ENCODE data around the gene SPATS2.

Gene SPATS2

DNA sequence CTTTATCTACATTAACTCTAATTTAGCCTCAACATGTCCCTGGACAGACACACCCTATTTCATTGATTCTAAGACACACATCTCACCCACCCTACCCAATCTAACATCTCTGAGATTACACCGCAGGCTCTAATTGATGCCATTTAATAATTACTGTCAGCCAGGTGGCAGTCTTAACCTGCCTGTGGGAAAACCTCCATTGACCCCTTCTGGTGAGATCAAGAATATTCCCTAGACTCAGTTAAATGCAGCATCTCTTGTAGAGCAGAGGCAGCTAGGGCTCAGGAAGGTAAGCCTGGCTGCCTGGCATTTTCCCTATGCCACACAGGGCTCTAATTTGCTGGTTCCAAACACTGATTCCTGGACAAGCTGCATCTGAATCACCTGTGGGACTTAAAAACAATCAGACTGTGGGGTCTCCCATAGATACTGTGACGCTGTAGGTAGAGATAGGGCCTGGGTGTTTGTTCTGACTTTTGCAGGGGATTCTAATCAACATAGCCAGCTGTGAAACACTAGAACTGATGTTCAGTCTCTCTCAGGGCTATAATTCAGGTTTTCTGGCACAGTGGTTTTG lies 186.3 kb downstream of the SPATS2 start:
- DNase-seq (ENCODE audit: low spot score): peak; percentile 72

DNA sequence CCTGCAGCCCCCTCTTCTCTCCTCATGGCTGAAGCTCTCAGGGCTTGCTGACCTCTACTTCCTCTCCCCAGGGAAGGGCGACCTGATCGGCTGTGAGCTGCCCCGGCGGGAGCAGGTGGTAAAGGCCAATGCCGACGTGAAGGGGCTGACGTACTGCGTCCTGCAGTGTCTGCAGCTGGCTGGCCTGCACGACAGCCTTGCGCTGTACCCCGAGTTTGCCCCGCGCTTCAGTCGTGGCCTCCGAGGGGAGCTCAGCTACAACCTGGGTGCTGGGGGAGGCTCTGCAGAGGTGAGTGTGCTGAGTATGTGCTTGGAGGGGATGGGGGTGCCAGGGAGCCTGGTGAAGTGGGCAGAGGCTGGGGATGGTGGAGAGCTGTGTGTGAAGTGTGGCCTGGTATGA lies 187.0 kb downstream of the SPATS2 start:
- DNase-seq (ENCODE audit: low spot score): no peak

DNA sequence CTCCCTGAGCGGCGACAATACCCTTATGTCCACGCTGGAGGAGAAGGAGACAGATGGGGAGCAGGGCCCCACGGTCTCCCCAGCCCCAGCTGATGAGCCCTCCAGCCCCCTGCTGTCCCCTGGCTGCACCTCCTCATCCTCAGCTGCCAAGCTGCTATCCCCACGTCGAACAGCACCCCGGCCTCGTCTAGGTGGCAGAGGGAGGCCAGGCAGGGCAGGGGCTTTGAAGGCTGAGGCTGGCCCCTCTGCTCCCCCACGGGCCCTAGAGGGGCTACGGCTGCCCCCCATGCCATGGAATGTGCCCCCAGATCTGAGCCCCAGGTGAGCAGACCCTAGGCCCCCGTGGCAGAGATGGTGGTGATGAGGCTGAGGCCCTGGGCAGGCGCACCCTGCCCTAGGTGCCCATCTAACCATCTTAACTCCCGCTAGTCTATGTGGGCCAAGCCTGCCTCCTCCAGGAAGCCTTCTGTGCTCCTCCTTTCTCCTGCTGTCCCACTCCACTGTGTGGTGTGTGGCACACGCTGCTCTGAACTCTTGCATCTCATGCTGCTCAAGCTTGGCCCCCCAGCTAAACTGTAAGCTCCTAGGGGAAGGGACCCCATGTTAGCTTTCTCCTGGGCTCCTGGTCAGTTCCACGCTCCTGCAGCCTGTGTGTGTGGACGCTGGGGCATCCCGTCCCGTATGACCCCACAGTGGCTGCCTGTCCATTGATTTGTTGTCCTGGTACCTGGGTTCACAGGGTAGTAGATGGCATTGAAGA lies 188.5 kb downstream of the SPATS2 start:
- no peak for DNase-seq (ENCODE audit: low spot score)

DNA sequence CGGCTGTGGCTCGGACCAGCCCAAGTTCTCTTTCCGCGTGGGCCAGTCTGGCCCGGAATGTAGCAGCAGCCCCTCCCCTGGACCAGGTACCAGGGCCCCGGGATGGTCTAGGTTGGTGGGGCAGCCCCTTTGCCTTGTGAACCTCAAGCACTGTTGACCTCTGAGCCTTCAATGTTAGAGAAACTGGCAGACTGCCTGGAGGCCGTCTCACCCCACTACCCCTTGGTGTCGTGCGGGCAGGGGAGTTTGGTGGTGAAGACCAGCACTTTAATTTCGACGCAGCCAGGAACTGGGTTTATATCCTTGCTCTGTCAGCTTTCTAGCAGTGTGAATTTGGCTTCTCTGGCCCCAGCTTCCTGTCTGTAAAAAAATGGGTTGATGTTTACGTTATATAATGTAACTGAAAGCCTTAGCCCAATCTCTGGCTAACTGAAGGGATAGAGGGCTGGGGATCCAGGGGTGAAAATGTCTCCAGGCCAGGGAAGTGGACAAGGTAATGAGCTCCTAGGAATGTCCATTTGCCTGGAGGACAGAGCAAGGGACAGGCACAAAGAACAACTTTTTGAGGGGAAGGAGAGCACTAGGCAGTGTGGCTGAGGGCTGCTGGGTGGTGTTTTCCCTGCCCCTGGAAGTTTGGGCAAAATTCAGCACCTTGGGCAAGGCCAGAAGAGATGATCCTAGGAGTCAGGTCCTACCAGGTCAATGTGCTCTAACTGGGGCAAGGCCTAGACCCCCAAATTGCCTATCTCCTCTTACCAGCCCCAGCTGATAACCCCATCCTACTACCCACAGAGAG lies 189.3 kb downstream of the SPATS2 start:
- no peak for DNase-seq (ENCODE audit: low spot score)

DNA sequence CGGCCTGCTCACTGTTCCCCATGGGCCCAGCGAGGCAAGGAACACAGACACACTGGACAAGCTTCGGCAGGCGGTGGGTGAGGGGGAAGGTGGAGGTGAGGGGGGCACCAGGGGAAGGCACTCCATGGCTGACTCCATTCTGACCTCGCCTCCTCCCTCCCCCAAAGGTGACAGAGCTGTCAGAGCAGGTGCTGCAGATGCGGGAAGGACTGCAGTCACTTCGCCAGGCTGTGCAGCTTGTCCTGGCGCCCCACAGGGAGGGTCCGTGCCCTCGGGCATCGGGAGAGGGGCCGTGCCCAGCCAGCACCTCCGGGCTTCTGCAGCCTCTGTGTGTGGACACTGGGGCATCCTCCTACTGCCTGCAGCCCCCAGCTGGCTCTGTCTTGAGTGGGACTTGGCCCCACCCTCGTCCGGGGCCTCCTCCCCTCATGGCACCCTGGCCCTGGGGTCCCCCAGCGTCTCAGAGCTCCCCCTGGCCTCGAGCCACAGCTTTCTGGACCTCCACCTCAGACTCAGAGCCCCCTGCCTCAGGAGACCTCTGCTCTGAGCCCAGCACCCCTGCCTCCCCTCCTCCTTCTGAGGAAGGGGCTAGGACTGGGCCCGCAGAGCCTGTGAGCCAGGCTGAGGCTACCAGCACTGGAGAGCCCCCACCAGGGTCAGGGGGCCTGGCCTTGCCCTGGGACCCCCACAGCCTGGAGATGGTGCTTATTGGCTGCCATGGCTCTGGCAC lies 190.1 kb downstream of the SPATS2 start:
- no peak for DNase-seq (ENCODE audit: low spot score)

DNA sequence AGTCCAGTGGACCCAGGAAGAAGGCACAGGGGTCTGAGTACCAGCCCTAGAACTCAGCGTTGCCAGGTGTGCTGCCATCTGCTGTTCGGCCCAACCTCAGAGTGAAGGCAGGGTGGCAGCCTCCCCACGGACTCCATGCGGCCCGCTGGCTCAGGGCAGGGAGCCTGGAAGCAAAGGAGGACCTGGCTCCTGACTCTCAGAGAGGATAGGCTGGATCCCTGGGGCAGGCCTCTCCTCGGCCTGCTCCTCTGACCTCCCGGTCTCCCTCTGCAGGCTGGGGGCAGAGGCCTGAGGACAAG lies 190.6 kb downstream of the SPATS2 start:
- no peak for DNase-seq (ENCODE audit: low spot score)

DNA sequence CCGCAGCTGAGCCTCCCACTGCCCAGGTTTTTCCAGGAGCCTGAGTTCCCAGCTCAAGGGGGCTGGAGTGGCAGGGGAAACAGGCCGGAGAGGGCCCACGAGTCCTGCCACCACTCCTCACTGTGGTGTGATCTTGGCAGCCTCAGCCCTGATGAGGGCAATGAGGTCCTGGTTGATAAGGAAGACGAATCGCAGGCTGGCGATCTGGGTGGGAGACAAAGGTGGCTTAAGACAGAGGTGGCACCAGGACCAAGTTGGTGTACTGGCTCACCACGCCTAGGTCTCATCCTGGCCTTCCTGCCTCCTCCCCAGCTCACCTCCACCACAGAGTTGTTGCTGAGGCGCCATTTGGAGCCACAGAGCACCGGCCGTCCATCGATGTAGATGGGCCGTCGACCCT lies 191.3 kb downstream of the SPATS2 start:
- DNase-seq (ENCODE audit: low spot score): no peak

DNA sequence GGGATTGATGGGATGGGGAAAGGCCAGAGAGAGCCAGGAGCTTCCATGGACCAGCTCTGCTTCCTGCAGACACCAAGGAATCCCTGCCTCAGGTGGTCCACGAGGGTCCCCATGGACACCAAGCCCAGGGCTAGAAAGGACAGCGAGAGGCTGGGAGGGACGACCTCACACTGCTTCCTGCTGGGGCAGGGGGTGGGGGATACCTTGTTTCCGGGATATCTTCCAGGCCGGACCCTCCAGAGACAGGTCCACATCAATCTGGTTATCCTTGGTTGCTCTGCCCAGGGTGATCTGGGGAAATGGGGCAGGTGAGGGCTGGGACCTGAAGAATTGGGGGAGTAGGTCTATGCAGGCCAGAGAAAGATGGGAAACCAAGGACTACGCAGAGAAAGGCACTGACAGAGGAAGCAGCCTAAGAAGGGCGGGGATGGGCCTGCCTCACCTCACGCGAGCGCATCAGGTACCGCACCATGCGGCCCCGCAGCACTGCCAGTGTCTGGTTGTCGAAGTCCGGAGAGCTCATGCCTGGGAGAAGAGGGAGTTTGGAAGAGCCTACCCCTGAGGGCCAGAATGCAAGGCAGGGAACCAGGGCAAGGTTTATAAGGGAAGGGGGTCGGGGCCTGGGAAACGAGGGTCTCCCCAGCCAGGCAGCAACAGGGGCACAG lies 191.9 kb downstream of the SPATS2 start:
- DNase-seq (ENCODE audit: low spot score): no peak

DNA sequence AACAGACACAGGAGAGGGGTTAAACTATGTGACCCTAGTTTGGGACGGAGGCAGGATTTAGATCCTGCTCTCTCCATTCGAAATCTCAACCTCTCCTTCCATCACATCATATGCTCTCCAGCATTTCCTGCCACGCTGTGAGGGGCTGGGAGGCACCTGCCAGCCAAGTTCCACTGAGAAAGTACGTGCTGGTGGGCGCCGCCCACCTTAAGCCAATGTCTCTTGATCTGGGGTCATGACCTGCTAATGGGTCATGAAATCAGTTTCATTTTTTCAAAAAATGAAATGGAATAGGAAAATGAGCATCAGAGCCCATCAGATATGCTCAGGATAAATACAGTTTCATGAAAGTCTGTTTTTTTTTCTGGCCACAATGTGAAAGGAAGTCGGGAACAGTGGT lies 193.4 kb downstream of the SPATS2 start:
- no peak for DNase-seq (ENCODE audit: low spot score)

DNA sequence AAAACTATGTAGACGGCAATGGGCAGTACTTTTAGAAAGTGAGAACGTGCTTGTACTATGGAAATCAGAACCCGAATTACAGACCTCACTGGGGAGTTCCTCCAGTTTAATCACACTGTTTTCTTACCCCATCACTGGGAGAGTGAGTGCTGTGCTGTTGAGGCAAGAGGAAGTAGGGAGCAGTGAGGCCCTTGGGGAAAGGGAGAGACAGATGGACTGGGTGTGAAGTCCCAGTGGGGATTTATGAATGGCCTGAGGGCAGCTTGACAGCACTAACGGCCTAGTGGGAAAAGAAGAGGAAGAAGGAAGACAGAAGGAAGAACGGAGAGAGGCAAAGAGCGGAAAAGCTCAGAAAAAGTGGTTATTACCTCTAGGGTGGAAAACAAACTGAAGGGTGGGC lies 195.0 kb downstream of the SPATS2 start:
- DNase-seq (ENCODE audit: low spot score): no peak

DNA sequence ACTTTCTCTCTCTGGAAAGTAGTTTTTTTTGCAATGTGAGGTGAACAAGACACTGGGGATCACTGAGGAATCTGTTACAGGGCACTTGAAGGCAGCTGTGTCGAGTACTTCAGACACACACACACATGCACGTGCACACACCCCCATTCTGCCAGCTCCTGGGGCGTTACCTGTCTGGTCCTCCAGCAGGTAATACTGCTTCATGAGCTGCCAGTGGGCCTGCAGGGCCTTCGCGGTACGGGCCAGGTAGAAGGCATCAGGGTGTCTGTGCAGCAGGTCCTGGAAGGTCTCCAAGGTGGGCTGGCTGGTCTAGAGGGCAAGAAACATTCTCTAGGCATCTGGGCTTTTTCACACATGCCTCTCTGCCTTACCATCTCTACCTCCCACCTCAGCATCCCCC lies 195.6 kb downstream of the SPATS2 start:
- no peak for DNase-seq (ENCODE audit: low spot score)

DNA sequence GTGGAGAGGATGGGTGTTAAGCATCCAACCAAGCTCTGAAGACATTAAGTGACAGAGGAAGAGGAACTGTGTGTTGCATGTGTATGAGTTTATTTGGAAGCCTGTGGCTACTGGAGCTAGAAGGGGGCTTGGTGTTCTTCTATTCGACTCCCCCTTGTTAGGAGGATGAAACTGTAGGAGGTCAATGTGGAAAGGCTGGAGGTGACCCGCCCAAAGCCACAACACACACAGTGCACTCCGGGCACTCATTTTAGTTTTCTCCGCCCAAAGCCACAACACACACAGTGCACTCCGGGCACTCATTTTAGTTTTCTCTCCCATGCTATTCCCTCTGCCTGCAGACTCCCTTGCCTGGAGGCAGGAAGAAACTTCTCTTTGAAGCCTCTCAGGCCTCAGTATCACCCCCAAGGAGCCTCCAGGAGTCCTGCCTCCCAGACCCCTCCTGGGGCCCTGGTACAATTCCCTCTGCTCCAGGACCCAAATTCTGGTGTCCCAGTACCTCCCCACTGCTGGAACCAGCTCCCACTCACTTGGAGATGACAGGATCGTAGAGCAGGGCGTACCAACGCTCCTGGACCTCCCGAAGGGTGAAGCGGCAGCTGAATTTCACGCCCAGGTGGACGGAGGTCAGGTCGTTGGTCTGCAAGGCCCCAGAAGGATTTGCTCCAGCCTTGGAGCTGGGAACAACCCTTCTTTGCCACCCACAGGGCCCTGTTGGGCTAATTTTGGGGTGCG lies 196.9 kb downstream of the SPATS2 start:
- DNase-seq (ENCODE audit: low spot score): no peak

DNA sequence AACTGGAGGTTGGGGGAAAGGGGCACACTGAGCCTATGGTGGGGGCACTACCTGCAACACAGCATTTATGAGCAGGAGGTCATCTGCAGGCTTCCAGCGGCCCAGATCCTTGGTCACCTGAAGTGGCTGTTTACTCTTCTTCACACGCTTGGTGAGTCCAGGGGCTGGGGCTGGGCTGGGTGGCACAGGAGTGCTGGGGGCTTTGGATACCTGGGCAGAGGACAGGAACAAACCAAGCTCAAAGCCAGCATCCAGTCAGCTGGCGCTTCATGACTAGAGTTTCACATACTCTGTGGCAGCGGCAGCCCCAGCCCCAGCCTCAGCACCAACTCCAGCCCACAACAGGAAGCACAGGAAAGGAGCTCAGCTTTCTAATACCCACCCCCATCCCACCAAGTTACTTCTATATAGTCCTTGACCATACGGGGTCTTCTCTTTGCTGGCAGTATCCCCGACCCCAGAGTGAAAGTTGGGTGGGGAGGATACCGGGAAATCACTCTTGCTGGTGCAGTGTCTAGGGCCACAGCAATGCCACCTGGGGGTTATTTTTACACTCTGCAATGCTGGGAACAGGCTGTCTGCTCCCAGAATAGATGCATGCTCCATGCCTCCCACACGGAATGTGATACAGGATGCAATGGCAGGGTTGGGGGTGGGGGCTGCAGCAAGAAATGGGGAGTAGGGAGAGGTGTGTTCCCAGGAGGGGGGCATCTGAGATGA lies 197.6 kb downstream of the SPATS2 start:
- no peak for DNase-seq (ENCODE audit: low spot score)

DNA sequence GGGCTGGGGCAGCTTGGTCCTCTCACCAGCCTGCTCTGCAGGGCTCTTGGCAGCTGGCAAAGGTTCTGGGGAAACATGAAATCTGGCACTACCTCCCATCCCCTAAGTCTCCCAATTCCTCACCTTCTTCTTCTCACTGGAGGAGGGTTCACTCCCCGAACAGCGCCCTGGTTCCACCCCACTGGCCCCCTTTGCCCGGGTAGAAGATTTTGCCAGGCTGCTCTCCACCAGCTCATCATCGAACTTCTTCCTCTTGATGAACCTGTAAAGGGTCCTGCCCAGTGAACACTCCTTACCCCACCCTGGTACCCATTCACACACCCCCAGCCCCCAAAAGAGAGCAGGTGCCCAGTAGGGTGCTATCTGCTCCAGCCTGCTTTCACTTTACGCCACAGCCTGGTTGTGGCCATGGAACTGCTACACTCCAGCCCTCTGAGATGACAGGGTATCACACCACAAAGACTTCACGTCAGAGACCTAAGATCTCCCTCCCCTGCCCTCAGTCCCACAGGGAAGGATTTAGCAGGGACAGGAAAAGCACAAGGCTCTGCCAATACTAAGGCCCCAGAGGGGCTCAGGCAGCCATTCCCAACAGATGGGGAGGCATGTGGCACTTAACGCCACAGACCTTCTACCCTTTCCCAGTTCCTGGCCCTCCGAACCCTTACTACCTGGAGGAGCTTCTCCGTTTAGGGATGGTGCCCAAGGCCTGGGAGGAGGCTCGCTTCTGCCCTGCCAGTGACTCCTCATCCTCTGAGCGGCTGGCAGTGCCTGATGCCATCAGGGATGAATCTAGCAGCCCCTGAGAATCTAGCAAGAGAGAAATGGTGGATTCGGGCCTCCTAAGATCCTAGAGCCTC lies 198.4 kb downstream of the SPATS2 start:
- DNase-seq (ENCODE audit: low spot score): no peak

DNA sequence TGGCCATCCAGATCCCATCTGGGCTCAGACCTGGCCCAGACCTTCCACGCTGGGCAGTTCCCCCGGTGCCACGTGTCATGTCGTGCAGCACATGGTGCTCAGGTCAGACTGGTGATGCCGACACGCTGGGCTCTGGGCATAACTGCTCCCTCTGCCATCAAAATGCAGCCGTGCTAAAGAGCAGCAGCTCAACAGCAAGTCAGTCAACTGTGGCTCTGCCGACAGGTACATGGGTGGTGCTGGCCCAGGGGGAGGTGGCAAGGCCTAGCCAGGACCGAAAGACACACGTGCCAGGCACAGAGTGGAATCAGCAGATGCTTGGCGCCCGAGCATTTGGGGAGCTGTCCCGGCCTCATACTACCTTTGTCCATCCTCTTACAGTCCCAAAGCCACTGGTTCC lies 199.1 kb downstream of the SPATS2 start:
- DNase-seq (ENCODE audit: low spot score): no peak

DNA sequence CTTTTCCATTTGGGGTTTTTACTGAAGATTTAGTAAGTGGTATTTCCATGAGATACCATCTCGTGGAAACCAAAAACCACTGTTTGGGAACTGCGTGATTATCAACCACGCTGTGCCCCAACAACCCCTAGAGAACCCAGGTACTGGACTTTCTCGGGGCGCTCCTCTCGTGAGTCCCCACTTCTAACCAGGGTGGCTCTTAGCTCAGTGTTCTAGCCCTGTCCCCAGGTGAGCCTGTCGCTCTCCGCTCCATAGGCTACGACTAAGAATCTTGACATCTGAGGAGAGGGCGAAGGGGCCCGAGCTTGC lies 200.0 kb downstream of the SPATS2 start:
- no peak for DNase-seq (ENCODE audit: low spot score)

DNA sequence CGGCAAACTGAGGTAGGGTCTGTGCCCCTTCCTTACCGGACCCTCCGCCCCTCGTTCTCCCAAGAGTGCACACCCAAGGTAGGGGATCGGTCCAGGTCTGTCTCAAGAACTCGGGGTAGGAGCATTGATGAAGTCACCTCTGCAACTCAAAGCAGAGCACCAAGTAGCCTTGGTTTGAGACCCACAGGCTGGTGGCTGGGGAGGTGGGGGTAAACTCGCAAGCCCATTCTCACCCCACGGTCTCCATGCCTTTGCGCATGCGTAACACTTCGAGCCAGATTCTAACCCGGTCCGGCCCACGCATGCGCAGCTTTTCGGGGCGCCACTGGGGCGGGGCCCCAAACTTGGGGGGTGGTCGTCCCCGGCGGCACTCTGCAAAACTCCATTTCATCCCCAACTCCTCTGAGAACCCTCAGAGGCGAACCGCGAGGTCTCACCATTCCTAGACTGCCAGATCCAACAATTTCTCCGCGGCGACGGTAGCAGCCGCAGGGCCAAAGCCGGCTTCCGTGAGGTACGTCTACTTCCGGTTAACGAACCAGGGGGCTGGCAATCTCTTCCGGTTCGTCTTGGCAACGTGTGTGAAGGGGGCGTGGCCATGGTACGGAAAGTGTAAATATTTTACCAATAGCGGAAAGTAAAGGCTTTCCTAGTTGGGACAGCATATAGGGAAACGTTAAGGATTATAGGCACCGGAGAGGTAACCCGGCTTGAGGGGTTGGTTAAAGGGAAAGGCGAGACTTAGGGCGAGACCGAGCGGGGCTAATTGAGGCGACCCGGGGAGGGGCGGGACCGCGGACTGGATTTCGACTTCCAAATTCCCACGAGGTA lies 200.6 kb downstream of the SPATS2 start, which contains the start of gene MCRS1:
Gene MCRS1 (minus strand): TSS at position 532 of the 831 bp plus-strand sequence. CDS start 1,411 bp downstream, outside the sequence.
- DNase-seq (ENCODE audit: low spot score): peak; percentile 96

DNA sequence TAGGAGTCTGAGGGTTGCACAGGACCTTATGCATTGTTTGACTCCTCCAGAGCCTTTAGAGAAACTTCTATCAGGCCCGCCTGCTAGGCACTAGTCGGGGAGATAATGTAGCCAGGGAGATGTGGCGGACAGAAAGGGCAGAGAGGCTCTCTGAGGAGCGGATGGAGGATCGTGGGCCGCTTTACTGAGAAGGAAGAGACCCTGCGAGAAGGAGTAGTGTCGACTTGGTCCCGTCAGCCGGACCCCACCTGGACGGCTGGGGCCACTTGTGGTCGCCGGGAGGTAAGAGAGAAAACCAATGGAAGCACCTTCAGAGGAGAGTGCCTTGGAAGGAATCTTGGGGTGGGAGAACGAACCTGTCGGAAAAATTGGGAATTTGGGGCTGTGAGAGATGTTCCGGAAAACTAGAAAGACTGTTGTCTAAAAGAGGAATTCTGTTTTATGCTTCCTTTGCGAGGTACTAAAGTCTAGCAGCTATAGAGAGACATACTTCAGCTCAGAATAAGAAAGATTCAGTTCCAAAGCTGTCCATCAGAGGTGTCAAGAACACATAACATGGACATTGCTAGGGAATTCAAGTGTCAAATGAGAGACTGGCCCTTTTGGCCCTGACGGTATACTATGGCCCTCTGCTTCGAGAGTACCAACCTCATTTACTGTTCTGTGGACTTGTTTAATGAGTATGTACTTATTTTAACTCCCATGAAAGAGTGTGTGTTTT lies 201.3 kb downstream of the SPATS2 start:
- no peak for DNase-seq (ENCODE audit: low spot score)

Data from SK-N-DZ (cell line).